Chondrocyte (in vitro differentiated cells): ENCODE results near the gene RPP25L. TPM values are rescaled to one million over a fixed set of nuclear protein-coding genes. Genes with fewer than 3 reads are reported as not detected.

ENCODE experiments used
- DNase-seq: peaks from one replicate; pipeline ENCODE4 v3.0.0; 2021; ENCODE audit warnings: mixed read lengths, low spot score
- H3K27ac Mint-ChIP-seq: one replicate; pipeline ENCODE4 v1.8.0; 2021; ENCODE audit warnings: mild to moderate bottlenecking, moderate library complexity, mixed read lengths; ENCODE audit not compliant: unreplicated experiment
- H3K27me3 Mint-ChIP-seq: 2 replicates; pipeline ENCODE4 v1.8.0; 2021; ENCODE audit warnings: low read depth, mixed read lengths
- H3K36me3 Mint-ChIP-seq: 2 replicates; pipeline ENCODE4 v1.8.0; 2021; ENCODE audit warnings: low read depth, mixed read lengths
- H3K4me1 Mint-ChIP-seq: 2 replicates; pipeline ENCODE4 v1.8.0; 2021; ENCODE audit warnings: low read depth, mild to moderate bottlenecking, mixed read lengths
- H3K4me3 Mint-ChIP-seq: one replicate; pipeline ENCODE4 v1.8.0; 2021; ENCODE audit warnings: mild to moderate bottlenecking, moderate library complexity, mixed read lengths; ENCODE audit not compliant: unreplicated experiment
- H3K9me3 Mint-ChIP-seq: 2 replicates; pipeline ENCODE4 v1.8.0; 2021; ENCODE audit warnings: low read depth, mixed read lengths
- CTCF ChIP-seq: fragments of 200-600 bp; sonication (generic); IDR thresholded peaks from 2 replicates; pipeline ENCODE4 v1.5.0; 2021; ENCODE audit warnings: antibody characterized with exemption, mild to moderate bottlenecking, moderate library complexity
- total RNA-seq: library from RNA; stranded (reverse); gene quantifications from 3 replicates; pipeline ENCODE4 v1.2.1, GENCODE V29; 2021

The RPP25L gene
- total RNA-seq, 1 donor from 2014 or later = 11.0 TPM

- H3K9me3 Mint-ChIP-seq = no peaks in the 10 kb centered on the region
- H3K4me1 Mint-ChIP-seq = peaks cover 23% of the 10 kb centered on the region
Measured at GRCh38 chr9:34620061-34620994, 8.4 kb upstream of the RPP25L start, which contains the start of gene DCTN3. Gene DCTN3, minus strand, starts transcription at chr9:34620495. Its CDS starts 31 bp downstream, at chr9:34620464.

DNA sequence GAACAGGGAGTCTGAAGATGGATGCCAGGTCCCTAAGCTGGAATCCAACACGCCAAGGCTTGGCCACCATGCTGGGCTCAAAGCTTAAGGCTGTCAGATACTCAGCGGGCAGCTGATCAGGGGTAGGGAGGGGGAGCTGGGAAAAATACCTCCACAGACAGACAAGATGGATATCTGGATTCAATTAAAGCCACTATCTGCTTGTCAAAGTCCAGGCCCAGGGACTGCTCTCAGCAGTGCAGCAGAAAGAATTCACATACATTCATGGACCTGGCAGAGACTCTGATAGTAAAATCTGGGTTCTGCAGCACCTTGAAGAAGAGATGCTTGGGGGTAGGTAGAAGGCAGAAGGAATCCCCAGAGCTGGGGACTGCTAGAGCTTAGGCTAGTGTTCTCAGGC lies 3.2 kb upstream of the RPP25L start:
- H3K4me3 Mint-ChIP-seq = no peak overlapping the region
- H3K27ac Mint-ChIP-seq = no peak overlapping the region
- H3K9me3 Mint-ChIP-seq = no peaks in the 10 kb centered on the region
- no peaks in the 10 kb centered on the region for H3K27me3 Mint-ChIP-seq
- peaks cover 34% of the 10 kb centered on the region for H3K4me1 Mint-ChIP-seq
- H3K36me3 Mint-ChIP-seq = peaks cover 8% of the 10 kb centered on the region
- DNase-seq = no peak
- no peak for TF ChIP-seq CTCF

More at GRCh38 chr9:34620061-34620994, 8.4 kb upstream of the RPP25L start, which contains the start of gene DCTN3:
- H3K27me3 Mint-ChIP-seq = peaks cover 3% of the 10 kb centered on the region
- TF ChIP-seq CTCF = no peak
- H3K27ac Mint-ChIP-seq = peak within 1 kb of the TSS; percentile 76
- peaks cover 8% of the 10 kb centered on the region for H3K36me3 Mint-ChIP-seq
- peak within 1 kb of the TSS; percentile 92 for H3K4me3 Mint-ChIP-seq
- no peak for DNase-seq

GRCh38 chr9:34612788-34613390 lies 992 bp upstream of the RPP25L start:
- TF ChIP-seq CTCF = peak; percentile 92
- Mint-ChIP-seq H3K36me3 (peaks cover 8% of the 10 kb centered on the region), H3K4me1 (peaks cover 19% of the 10 kb centered on the region), H3K9me3 (no peaks in the 10 kb centered on the region), H3K27me3 (no peaks in the 10 kb centered on the region), H3K27ac (peak overlapping the region; percentile 87), H3K4me3 (peak overlapping the region; percentile 75)
- DNase-seq = no peak

DNA sequence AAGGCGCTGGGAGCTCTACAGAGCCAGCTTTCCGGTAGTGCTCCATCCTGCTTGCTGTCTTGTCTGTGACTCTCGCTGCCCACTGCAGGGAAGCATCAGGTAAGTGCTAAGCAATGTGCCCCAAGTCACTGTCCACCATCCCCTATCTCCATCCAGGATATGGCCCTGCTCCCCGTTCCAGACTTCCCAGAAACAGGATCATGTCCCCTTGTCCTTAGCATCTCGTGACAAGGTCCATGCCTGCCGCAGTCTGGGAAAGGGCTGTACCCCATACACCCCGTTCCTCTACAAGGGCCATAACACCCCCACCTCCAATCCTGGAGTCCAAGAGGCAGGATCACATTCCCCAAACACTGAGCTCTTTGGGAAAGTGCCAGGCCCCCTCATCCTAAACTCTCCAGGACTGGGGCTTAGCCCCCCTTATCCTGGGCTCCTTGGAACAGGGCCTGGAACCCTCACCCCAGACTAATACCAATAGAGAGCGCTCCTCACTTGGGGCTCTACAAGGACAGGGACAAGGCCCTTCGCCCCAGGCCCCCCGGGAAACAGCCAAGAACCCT lies 566 bp downstream of the RPP25L start:
- no peak for DNase-seq
- Mint-ChIP-seq H3K27ac (peak overlapping the region; percentile 58), H3K9me3 (no peaks in the 10 kb centered on the region), H3K4me1 (peaks cover 19% of the 10 kb centered on the region), H3K4me3 (peak overlapping the region; percentile 75), H3K36me3 (peaks cover 2% of the 10 kb centered on the region), H3K27me3 (no peaks in the 10 kb centered on the region)
- no peak for TF ChIP-seq CTCF
